PFSK-1 (cell line): ENCODE data around the gene DTNA.

Source experiments
- FOXP2 ChIP-seq: optimal IDR thresholded peaks from 2 replicates; pipeline ENCODE3; 2011; ENCODE audit warnings: borderline replicate concordance, control low read depth, inconsistent platforms; ENCODE audit not compliant: insufficient read depth; ENCODE audit errors: extremely low read length, extremely low read depth
- POLR2AphosphoS5 ChIP-seq: IDR thresholded peaks from 2 replicates; pipeline ENCODE4 v1.6.1; 2012; ENCODE audit warnings: low read depth, mild to moderate bottlenecking, control low read depth, low read length, moderate library complexity
- REST ChIP-seq, 2 experiments: IDR thresholded peaks; 2 replicates each; pipeline versions ENCODE4 v1.6.1 to v1.8.0; 2011 to 2012; ENCODE audit warnings: low read depth in 2 of 2, low read length in 2 of 2, control low read depth in 1 of 2, inconsistent platforms in 1 of 2, mild to moderate bottlenecking in 1 of 2, moderate library complexity in 1 of 2; ENCODE audit not compliant: insufficient read depth in 1 of 2
- SIN3A ChIP-seq: IDR thresholded peaks from 2 replicates; pipeline ENCODE4 v1.6.1; 2012; ENCODE audit warnings: mild to moderate bottlenecking, low read length, moderate library complexity, borderline replicate concordance; ENCODE audit not compliant: insufficient read depth
- TAF1 ChIP-seq: IDR thresholded peaks from 2 replicates; pipeline ENCODE4 v1.6.1; 2012; ENCODE audit warnings: low read length, control low read depth, borderline replicate concordance; ENCODE audit not compliant: insufficient read depth

The DTNA gene

GRCh38 chr18:34915046-34915445 is 204.9 kb downstream of the DTNA start:
- TF ChIP-seq TAF1 (no peak), REST (IDR thresholded peaks at IDR 0.05; ENCODE audit: insufficient read depth in 1 of 2, low read depth in 2 of 2, low read length in 2 of 2) (no peak), SIN3A (no peak), POLR2AphosphoS5 (no peak), FOXP2 (no peak)

GRCh38 chr18:34918856-34919255 is 208.8 kb downstream of the DTNA start:
- TF ChIP-seq SIN3A: no peak

GRCh38 chr18:34921226-34921625 is 211.1 kb downstream of the DTNA start:
- TF ChIP-seq REST (IDR thresholded peaks at IDR 0.05; ENCODE audit: insufficient read depth in 1 of 2, low read depth in 2 of 2, low read length in 2 of 2) (no peak), FOXP2 (no peak), POLR2AphosphoS5 (no peak), TAF1 (no peak), SIN3A (no peak)

GRCh38 chr18:34921811-34922385 is 211.8 kb downstream of the DTNA start:
- no peak for TF ChIP-seq SIN3A
- no peak for TF ChIP-seq TAF1
- TF ChIP-seq POLR2AphosphoS5: no peak
- no peak for TF ChIP-seq REST (IDR thresholded peaks at IDR 0.05; ENCODE audit: insufficient read depth in 1 of 2, low read depth in 2 of 2, low read length in 2 of 2)
- no peak for TF ChIP-seq FOXP2

- TF ChIP-seq TAF1 (no peak), FOXP2 (no peak)
Measured at GRCh38 chr18:34923911-34924310, 213.8 kb downstream of the DTNA start.

- TF ChIP-seq TAF1 (no peak), POLR2AphosphoS5 (no peak), SIN3A (no peak), FOXP2 (no peak), REST (IDR thresholded peaks at IDR 0.05; ENCODE audit: insufficient read depth in 1 of 2, low read depth in 2 of 2, low read length in 2 of 2) (no peak)
Measured at GRCh38 chr18:34926683-34927082, 216.6 kb downstream of the DTNA start.
